Type B pancreatic cell (in vitro differentiated cells): Measurements from ENCODE around the gene ALKBH7. TPM values are rescaled to one million over a fixed set of nuclear protein-coding genes. Genes with fewer than 3 reads are reported as not detected.

Source experiments
- DNase-seq: peaks from one replicate; pipeline ENCODE4 v3.0.0; 2021; ENCODE audit warnings: mixed read lengths; ENCODE audit not compliant: unreplicated experiment; ENCODE audit errors: extremely low spot score
- H3K27ac Mint-ChIP-seq: 2 replicates; pipeline ENCODE4 v1.8.0; 2021; ENCODE audit warnings: mild to moderate bottlenecking, mixed read lengths
- H3K27me3 Mint-ChIP-seq: 2 replicates; pipeline ENCODE4 v1.8.0; 2021; ENCODE audit warnings: mixed read lengths
- H3K36me3 Mint-ChIP-seq: 2 replicates; pipeline ENCODE4 v1.8.0; 2021; ENCODE audit warnings: mixed read lengths
- H3K4me1 Mint-ChIP-seq: one replicate; pipeline ENCODE4 v1.8.0; 2021; ENCODE audit warnings: mixed read lengths; ENCODE audit not compliant: unreplicated experiment
- H3K4me3 Mint-ChIP-seq: 2 replicates; pipeline ENCODE4 v1.8.0; 2021; ENCODE audit warnings: mild to moderate bottlenecking, mixed read lengths
- H3K9me3 Mint-ChIP-seq: 2 replicates; pipeline ENCODE4 v1.8.0; 2021; ENCODE audit warnings: mixed read lengths
- total RNA-seq: library from RNA; stranded (reverse); gene quantifications from 2 replicates; pipeline ENCODE4 v1.2.1, GENCODE V29; 2021; ENCODE audit warnings: low replicate concordance
- TF ChIP-seq, protein P1 (sequence below): fragments of 200-600 bp; sonication (generic); conservative IDR thresholded peaks from 2 replicates; pipeline ENCODE4 v1.5.0; 2021; ENCODE audit warnings: antibody characterized with exemption, mild to moderate bottlenecking

The ALKBH7 gene
- total RNA-seq, 1 donor from 2014 or later, result 71.0 TPM

DNA sequence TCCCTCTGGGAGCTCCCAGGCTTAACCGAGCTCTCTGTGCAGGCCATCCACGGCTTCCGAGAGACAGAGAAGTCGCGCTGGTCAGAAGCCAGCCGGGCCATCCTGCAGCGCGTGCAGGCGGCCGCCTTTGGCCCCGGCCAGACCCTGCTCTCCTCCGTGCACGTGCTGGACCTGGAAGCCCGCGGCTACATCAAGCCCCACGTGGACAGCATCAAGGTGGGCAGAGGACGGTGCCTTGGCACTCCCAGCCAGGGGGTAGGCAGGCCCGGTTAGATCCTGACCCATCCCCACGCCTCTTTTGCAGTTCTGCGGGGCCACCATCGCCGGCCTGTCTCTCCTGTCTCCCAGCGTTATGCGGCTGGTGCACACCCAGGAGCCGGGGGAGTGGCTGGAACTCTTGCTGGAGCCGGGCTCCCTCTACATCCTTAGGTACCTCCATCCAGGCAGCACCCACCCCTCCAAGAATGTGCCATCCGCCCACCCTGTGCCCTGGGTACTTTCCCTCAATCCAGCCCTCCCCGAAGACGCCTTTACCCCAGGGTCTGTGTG is 1.6 kb downstream of the ALKBH7 start:
- Mint-ChIP-seq H3K27ac (no peak overlapping the region), H3K36me3 (peaks cover 9% of the 10 kb centered on the region), H3K4me3 (no peak overlapping the region), H3K4me1 (peaks cover 9% of the 10 kb centered on the region), H3K27me3 (no peaks in the 10 kb centered on the region), H3K9me3 (no peaks in the 10 kb centered on the region)
- no peak for DNase-seq
- TF ChIP-seq, protein P1, sequence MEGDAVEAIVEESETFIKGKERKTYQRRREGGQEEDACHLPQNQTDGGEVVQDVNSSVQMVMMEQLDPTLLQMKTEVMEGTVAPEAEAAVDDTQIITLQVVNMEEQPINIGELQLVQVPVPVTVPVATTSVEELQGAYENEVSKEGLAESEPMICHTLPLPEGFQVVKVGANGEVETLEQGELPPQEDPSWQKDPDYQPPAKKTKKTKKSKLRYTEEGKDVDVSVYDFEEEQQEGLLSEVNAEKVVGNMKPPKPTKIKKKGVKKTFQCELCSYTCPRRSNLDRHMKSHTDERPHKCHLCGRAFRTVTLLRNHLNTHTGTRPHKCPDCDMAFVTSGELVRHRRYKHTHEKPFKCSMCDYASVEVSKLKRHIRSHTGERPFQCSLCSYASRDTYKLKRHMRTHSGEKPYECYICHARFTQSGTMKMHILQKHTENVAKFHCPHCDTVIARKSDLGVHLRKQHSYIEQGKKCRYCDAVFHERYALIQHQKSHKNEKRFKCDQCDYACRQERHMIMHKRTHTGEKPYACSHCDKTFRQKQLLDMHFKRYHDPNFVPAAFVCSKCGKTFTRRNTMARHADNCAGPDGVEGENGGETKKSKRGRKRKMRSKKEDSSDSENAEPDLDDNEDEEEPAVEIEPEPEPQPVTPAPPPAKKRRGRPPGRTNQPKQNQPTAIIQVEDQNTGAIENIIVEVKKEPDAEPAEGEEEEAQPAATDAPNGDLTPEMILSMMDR, result no peak

DNA sequence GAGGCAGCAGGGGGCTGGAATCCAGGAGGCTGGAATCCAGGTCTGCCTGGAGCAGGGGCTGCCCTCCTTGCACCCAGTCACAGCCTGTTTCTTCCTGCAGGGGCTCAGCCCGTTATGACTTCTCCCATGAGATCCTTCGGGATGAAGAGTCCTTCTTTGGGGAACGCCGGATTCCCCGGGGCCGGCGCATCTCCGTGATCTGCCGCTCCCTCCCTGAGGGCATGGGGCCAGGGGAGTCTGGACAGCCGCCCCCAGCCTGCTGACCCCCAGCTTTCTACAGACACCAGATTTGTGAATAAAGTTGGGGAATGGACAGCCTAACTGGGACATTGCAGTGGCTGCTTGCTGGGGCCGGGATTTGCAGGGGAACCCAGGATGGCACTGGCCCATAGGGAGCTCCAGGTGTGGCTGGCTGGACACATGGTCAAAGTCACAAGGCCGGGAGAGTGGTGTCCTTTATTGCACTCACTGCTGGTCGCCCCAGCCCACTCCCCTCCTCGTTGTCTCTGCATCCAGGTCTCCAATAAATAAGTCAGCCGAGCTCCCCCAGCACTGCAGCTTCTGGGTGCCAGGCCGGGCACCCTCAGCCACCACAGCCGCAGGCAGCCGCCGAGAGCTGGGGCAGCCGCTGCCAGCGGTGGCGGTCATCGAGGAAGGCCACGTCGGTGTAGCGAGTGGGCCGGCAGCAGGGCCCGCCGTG is 2.3 kb downstream of the ALKBH7 start:
- Mint-ChIP-seq H3K9me3 (no peaks in the 10 kb centered on the region), H3K4me1 (peaks cover 9% of the 10 kb centered on the region), H3K4me3 (no peak overlapping the region), H3K27me3 (no peaks in the 10 kb centered on the region), H3K27ac (no peak overlapping the region), H3K36me3 (peaks cover 12% of the 10 kb centered on the region)
- TF ChIP-seq, protein P1, result no peak
- DNase-seq, result no peak

DNA sequence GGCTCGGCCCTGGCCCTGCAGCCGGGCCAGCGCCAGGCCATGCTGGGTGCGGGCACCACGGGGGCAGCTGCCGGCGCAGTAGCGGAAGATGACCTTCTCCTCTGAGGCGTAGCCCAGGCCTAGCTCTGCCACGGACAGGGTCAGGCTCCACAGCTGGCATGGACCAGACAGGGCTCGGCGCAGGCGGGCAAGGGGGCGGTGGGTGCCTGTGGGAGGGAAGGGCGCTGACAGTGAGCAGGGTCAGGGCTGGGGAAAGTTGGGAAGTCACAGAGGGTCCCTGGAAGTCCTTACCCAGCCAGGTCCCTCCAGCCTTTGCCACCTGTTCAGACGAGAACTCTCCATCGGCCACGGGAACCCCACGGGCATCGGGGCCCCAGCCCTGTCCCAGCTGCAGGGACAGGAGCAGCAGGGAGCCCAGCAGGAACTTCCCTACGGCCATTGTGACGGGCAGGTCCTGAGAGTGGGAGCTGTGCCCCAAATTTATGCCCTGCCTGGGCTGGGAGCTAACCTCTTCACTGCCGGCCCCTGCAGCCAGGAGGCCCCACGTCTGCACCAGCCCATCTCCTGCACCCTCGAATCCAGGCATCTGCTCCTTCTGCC is 2.9 kb downstream of the ALKBH7 start, which contains the start of gene PSPN:
Gene PSPN (minus strand): TSS at position 523 of the 600 bp plus-strand sequence. CDS start 84 bp downstream, at position 439.
- no peaks in the 10 kb centered on the region for H3K9me3 Mint-ChIP-seq
- peaks cover 9% of the 10 kb centered on the region for H3K4me1 Mint-ChIP-seq
- no peaks in the 10 kb centered on the region for H3K27me3 Mint-ChIP-seq
- H3K4me3 Mint-ChIP-seq, result no peak within 1 kb of the TSS
- no peak for DNase-seq
- H3K36me3 Mint-ChIP-seq, result peaks cover 16% of the 10 kb centered on the region
- H3K27ac Mint-ChIP-seq, result no peak within 1 kb of the TSS
- TF ChIP-seq, protein P1, result no peak

DNA sequence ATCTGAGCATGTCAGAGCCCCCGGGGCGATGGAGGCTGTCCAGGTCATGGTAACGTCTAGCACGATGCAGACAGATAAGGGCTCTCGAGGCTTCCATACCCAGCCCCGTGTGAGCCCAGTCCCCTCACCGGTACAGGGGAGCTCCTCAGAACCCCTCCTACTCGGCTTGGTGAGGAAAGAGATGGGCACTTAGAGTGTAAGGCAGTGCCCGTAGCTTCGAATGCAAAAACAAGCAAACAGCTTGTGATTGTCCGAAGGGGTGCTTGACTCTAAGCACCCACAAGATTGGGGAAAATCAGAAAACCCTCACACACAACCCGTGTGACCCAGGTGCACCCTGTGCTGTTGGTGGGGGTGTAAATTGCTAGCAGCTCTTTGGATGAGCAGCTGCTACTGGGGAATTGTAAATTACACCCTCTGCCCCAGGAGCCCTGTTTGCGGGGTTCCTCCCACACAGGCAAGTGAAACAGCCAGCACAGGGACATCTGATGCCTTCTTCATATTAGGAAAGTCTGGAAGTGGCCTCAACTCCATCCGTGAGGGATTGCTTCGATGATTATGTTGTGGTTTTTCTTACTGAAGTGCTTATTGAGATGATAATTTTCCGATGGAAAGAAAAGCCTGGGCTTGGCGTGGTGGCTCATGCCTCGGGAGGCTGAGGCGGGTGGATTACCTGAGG is 4.1 kb downstream of the ALKBH7 start:
- Mint-ChIP-seq H3K4me3 (no peak overlapping the region), H3K27ac (no peak overlapping the region), H3K36me3 (peaks cover 16% of the 10 kb centered on the region), H3K4me1 (peaks cover 9% of the 10 kb centered on the region), H3K27me3 (no peaks in the 10 kb centered on the region), H3K9me3 (no peaks in the 10 kb centered on the region)
- DNase-seq, result no peak
- TF ChIP-seq, protein P1, result no peak

DNA sequence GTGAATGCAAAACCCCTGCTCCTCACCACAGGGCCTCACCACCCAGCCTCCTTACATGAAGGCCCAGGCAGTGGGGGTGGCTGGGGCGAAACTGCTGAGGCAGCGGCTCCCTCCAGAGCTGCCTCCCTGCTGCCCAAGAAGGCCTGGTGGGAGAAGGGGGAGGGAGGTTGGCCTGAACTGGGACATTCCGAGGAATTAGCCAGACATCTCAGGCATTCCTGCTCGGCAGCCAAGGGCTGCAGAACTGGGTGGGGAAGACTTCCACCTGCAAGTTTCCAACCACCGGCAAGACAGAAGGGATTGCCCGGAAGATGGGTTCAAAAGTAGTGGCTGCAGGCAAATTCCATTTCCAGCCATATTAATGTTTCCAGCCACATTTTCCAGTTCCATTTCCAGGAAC is 5.4 kb downstream of the ALKBH7 start:
- DNase-seq, result no peak
- H3K36me3 Mint-ChIP-seq, result peaks cover 15% of the 10 kb centered on the region
- H3K4me3 Mint-ChIP-seq, result no peak overlapping the region
- TF ChIP-seq, protein P1, result no peak
- peaks cover 5% of the 10 kb centered on the region for H3K4me1 Mint-ChIP-seq
- no peaks in the 10 kb centered on the region for H3K27me3 Mint-ChIP-seq
- H3K9me3 Mint-ChIP-seq, result no peaks in the 10 kb centered on the region
- no peak overlapping the region for H3K27ac Mint-ChIP-seq
